Measurements from ENCODE around the gene ADAMTS7.
A peak's percentile ranks its signal among the peaks of the same experiment; 100 is the strongest.
"Not testable (repeated sequence)": the region's sequence is repeated elsewhere in the genome, so short reads cannot be mapped to it uniquely, and the experiment has no call there.

ADAMTS7 gene

GRCh38 chr15:78753751-78754535, 57.3 kb downstream of the ADAMTS7 start:
- DNase-seq (ENCODE audit: low read depth): not testable (repeated sequence)

DNA sequence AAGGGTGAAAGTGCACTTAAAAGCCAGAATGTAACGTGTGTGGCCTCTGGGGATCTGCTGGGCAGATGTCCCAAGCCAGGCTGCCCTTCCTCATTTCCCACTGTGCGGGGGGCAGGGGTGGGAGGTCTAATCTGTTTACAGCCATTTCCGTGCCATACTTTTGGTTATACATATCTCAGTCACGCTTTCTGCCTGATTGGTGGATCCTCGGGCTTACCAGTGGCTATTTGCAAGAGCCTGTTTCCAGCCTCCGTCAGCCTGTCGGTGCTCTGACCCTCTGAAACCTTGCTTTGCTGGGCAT, 58.0 kb downstream of the ADAMTS7 start:
- DNase-seq (ENCODE audit: low read depth): not testable (repeated sequence)

DNA sequence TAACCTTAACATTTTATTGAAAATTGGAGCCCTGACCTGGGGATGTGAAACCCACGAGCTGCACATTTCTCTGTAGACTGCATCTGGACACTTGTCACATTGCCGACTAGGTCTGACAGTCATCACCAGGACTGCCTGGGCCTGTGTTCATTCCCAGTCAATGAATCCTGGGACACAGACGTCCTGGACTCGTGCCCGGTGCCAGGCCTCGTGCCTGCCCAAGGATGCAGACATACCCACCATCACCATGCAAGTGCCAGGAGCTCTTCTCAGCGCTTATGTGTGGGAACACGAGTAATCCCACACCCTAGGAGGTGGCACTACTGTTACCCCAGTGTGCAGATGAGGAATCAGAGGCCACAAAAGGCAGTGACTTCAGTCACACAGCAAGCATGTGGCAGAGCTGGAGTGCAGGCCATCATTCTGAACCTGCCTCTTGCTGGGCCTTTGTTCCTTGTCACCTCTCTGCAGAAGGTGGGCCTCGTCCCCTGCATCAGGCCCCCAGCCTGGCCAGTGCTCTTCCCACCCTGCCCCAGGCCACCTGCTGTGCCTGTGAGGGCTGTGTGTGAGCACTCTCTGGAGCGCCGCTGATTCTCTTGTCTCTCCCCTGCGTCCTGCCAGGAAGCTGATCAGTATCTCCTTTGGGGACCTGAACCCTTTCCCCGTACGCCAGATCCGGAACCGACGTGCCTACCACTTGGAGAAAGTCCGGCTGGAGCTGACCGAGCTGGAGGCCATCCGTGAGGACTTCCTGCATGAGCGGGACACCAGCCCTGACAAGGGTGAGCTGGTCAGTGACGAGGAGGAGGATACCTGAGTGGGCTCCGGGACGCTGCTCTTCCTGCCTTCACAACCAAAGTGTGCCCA, 58.5 kb downstream of the ADAMTS7 start:
- no peak for DNase-seq (ENCODE audit: low read depth)

GRCh38 chr15:78751602-78751979, 59.7 kb downstream of the ADAMTS7 start:
- no peak for DNase-seq (ENCODE audit: low read depth)

- peak; percentile 78 for DNase-seq (ENCODE audit: low read depth)
These were observed 60.2 kb downstream of the ADAMTS7 start for GRCh38 chr15:78750974-78751601.

DNA sequence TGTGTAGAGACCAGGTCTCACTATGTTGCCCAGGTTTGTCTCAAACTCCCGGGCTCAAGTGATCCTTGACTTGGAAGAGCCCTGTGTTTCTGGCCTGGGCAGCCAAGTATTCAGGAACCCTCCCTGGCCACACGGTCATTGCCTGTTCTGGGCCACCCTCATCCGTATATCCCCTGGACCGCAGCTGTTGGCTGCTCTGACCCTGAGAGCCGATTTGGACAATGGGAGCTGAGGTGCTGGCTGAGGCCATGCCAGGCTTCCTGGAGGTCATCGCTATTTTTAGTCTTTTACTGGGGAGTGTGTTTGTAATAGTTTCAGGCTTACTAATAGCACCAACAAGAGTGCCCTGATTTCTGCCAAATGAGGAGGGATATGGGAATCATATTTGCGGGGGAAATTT, 60.7 kb downstream of the ADAMTS7 start:
- DNase-seq (ENCODE audit: low read depth): no peak

DNA sequence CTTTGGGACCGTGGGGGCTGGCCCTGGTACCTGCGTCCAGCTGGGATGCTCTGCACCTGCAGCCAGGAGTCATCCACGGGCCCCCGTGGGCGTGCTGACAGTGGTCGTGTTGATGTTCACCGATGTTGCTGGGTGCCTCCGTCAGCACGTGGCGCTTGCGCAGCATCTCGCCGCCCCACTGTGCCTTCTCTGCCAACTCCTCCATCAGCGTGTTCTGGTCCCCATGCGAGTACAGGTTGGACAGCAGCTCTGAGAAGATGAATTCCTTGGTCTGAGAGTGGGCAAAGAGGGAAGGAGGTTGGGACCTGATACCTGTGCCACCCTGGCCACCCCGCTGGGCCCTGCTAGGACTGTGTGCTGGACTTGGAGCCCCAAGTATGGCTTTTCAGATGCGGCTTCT, 61.4 kb downstream of the ADAMTS7 start:
- DNase-seq (ENCODE audit: low read depth): no peak

DNA sequence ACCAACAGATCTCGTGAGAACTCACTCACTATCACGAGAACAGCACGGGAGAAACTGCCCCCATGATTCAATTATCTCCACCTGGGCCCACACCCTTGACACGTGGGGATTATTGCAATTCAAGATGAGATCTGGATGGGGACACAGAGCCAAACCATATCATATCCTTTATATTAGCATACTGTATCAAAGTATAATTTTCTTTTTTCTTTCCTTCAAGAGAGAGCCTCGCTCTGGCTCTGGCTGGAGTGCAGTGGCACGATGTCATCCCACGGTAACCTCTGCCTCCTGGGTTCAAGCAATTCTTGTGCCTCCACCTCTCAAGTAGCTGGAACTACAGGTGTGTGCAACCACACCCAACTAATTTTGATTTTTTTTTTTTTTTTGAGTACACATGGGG, 63.4 kb downstream of the ADAMTS7 start:
- DNase-seq (ENCODE audit: low read depth): not testable (repeated sequence)

DNA sequence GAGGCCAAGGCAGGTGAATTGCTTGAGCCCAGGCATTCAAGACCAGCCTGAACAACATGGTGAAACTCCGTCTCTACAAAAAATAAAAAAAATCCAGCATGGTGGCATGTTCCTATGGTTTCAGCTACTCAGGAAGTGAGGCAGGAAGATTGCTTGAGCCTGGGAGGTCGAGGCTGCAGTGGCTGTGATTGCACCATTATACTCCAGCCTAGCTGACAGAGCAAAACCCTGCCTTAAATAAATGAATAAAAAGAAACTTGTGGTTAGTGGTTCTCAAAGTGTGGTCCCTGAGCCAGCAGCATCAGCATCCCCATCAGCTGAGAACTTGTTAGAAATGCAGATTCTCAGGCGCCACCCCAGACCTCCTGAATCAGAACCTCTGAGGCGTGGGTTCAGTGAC, 69.6 kb downstream of the ADAMTS7 start:
- DNase-seq (ENCODE audit: low read depth): not testable (repeated sequence)

GRCh38 chr15:78740904-78741274, 70.4 kb downstream of the ADAMTS7 start:
- DNase-seq (ENCODE audit: low read depth): no peak

- no peak for DNase-seq (ENCODE audit: low read depth)
These were observed 71.0 kb downstream of the ADAMTS7 start for GRCh38 chr15:78739996-78740903.

- no peak for DNase-seq (ENCODE audit: low read depth)
These were observed 72.1 kb downstream of the ADAMTS7 start for GRCh38 chr15:78739206-78739605.

- DNase-seq (ENCODE audit: low read depth): not testable (repeated sequence)
These were observed 73.2 kb downstream of the ADAMTS7 start for GRCh38 chr15:78737931-78738558.

GRCh38 chr15:78737187-78737820, 74.0 kb downstream of the ADAMTS7 start:
- DNase-seq (ENCODE audit: low read depth): no peak

DNA sequence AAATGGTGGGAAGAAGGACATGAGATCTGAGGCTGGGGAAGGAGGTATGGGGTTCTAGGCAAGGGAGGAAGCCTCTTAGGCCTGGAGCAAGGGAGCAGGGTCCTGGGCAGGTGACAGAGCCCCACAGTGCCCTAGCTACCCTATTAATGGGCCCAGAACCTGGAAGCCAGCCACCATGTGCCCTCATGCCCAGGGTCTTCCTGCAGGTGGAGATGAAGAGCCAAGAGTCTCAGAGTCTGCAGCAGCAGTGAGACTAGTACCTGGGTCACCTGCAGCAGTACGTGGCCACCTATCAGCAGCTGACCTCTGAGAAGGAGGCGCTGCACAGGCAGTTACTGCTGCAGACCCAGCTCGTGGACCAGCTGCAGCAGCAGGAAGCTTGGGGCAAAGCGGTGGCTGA, 75.0 kb downstream of the ADAMTS7 start:
- DNase-seq (ENCODE audit: low read depth): not testable (repeated sequence)

DNA sequence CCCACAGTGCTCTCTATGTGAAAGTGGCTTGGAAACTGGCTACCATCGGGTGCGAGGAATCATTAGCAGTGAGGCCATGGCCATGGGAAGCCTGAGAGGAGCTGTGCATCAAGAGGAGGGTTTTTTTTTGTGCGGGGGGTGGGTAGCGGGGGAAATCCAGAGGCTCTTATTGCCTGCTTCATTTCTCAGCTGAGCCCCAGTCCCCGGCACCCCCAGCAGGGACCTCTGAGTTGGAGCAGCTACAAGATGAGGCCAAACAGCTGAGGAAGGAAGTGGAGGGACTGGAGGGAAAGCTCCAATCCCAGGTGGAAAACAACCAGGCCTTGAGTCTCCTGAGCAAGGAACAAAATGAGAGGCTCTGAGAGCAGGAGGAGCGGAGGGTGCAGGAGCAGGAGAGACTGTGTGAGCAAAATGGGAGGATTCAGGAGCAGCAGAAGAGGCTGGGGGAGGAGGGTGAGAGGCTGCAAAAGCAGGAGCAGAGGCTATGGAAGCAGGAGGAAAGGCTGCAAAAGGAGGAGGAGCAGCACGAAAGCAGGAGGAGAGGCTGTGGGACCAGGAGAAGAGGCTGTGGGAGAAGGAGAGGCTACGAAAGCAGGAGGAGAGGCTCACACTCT, 76.7 kb downstream of the ADAMTS7 start:
- no peak for DNase-seq (ENCODE audit: low read depth)

DNA sequence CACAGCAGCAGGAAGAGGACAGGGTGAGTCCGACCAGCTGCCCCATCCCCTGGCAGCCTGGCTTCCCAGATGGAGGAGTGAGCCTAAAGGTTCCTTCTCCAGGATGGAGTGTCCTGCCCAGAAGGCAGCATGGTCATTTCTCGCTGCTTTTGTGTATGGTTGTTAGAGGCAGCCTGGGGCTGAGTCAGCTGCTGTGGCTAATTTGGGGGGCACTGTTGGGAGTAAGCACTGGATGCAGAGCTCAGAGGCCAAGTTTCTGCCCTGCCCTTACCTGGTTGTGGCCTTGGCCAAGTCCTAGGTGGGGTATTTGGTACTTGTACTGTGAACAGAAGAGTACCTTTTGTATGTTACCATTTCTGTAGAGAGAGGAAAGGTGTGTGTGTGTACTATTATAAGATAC, 78.6 kb downstream of the ADAMTS7 start:
- DNase-seq (ENCODE audit: low read depth): no peak

DNA sequence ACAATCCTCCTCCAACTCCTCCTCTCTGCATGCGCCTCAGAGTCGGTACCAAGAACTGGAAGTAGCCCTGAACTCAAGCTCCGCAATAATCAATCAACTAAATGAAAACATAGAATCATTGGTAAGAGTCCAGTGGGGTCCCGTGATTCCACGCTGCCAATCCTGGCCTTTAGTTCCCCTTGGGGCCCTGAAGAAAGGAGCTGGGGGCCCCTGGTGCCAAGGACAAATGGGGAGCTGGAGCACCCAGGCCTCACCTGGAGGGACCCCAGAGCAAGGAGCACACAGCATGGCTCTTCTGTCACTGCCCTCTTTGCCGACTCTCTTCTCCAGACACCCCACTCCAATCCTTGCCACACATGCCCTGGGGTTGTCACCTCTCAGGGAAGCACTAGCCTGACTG, 80.3 kb downstream of the ADAMTS7 start:
- DNase-seq (ENCODE audit: low read depth): no peak

GRCh38 chr15:78728427-78728826, 82.8 kb downstream of the ADAMTS7 start:
- DNase-seq (ENCODE audit: low read depth): not testable (repeated sequence)

GRCh38 chr15:78727561-78727960, 83.7 kb downstream of the ADAMTS7 start:
- DNase-seq (ENCODE audit: low read depth): no peak
